ENCODE measurements around the gene POMT2. TPM values are rescaled to one million over a fixed set of nuclear protein-coding genes. Genes with fewer than 3 reads are reported as not detected.

Gene POMT2
- total RNA-seq, 6 experiments from 2014 or later: 21.7 to 39.0 (median 27.5) TPM

- Mint-ChIP-seq H3K4me1 (ENCODE audit: low read depth) (peaks cover 55% of the 10 kb centered on the region), H3K4me3 (no peak overlapping the region), H3K27me3 (ENCODE audit: insufficient read depth) (peaks cover 2% of the 10 kb centered on the region), H3K36me3 (ENCODE audit: low read depth) (peaks cover 7% of the 10 kb centered on the region; the same call in 1 of the 2 replicates), H3K27ac (no peak overlapping the region), H3K9me3 (no peaks in the 10 kb centered on the region)
- no peak for DNase-seq
- TF ChIP-seq, protein P1, sequence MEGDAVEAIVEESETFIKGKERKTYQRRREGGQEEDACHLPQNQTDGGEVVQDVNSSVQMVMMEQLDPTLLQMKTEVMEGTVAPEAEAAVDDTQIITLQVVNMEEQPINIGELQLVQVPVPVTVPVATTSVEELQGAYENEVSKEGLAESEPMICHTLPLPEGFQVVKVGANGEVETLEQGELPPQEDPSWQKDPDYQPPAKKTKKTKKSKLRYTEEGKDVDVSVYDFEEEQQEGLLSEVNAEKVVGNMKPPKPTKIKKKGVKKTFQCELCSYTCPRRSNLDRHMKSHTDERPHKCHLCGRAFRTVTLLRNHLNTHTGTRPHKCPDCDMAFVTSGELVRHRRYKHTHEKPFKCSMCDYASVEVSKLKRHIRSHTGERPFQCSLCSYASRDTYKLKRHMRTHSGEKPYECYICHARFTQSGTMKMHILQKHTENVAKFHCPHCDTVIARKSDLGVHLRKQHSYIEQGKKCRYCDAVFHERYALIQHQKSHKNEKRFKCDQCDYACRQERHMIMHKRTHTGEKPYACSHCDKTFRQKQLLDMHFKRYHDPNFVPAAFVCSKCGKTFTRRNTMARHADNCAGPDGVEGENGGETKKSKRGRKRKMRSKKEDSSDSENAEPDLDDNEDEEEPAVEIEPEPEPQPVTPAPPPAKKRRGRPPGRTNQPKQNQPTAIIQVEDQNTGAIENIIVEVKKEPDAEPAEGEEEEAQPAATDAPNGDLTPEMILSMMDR (IDR thresholded peaks at IDR 0.05): no peak
These were observed 11.6 kb downstream of the POMT2 start for GRCh38 chr14:77309131-77309530.

- peak; percentile 20 for DNase-seq
- Mint-ChIP-seq H3K27ac (peak overlapping the region; percentile 65), H3K4me3 (peak overlapping the region; percentile 55), H3K9me3 (no peaks in the 10 kb centered on the region), H3K36me3 (ENCODE audit: low read depth) (peaks cover 7% of the 10 kb centered on the region; the same call in 1 of the 2 replicates), H3K4me1 (ENCODE audit: low read depth) (peaks cover 56% of the 10 kb centered on the region), H3K27me3 (ENCODE audit: insufficient read depth) (peaks cover 2% of the 10 kb centered on the region)
- TF ChIP-seq, protein P1 (IDR thresholded peaks at IDR 0.05): no peak
These were observed 13.7 kb downstream of the POMT2 start for GRCh38 chr14:77306851-77307496.

GRCh38 chr14:77306416-77306815, 14.3 kb downstream of the POMT2 start:
- Mint-ChIP-seq H3K4me3 (peak overlapping the region; percentile 55), H3K27me3 (ENCODE audit: insufficient read depth) (peaks cover 2% of the 10 kb centered on the region), H3K27ac (peak overlapping the region; percentile 65), H3K9me3 (no peaks in the 10 kb centered on the region), H3K36me3 (ENCODE audit: low read depth) (peaks cover 5% of the 10 kb centered on the region; the same call in 1 of the 2 replicates), H3K4me1 (ENCODE audit: low read depth) (peaks cover 53% of the 10 kb centered on the region)
- TF ChIP-seq, protein P1 (IDR thresholded peaks at IDR 0.05): no peak
- DNase-seq: no peak

GRCh38 chr14:77305696-77306095, 15.0 kb downstream of the POMT2 start:
- Mint-ChIP-seq H3K27me3 (ENCODE audit: insufficient read depth) (peaks cover 2% of the 10 kb centered on the region), H3K9me3 (no peaks in the 10 kb centered on the region), H3K36me3 (ENCODE audit: low read depth) (no peaks in the 10 kb centered on the region), H3K4me3 (no peak overlapping the region), H3K4me1 (ENCODE audit: low read depth) (peaks cover 48% of the 10 kb centered on the region), H3K27ac (no peak overlapping the region; the same call in 1 of the 2 replicates)
- DNase-seq: no peak
- TF ChIP-seq, protein P1 (IDR thresholded peaks at IDR 0.05): no peak

GRCh38 chr14:77303417-77304156, 17.1 kb downstream of the POMT2 start:
- Mint-ChIP-seq H3K4me3 (peak overlapping the region; percentile 60), H3K9me3 (no peaks in the 10 kb centered on the region), H3K4me1 (ENCODE audit: low read depth) (peaks cover 48% of the 10 kb centered on the region)

More at GRCh38 chr14:77303417-77304156, 17.1 kb downstream of the POMT2 start:
- Mint-ChIP-seq H3K27ac (peak overlapping the region; percentile 75), H3K27me3 (ENCODE audit: insufficient read depth) (peaks cover 2% of the 10 kb centered on the region; the same call in 1 of the 2 replicates), H3K36me3 (ENCODE audit: low read depth) (peaks cover 3% of the 10 kb centered on the region)
- TF ChIP-seq, protein P1 (IDR thresholded peaks at IDR 0.05): peak; percentile 19
- peak; percentile 96 for DNase-seq

Measured in HFFc6 (cell line).